Measurements from ENCODE around the gene JMJD4. TPM values are rescaled to one million over a fixed set of nuclear protein-coding genes. Genes with fewer than 3 reads are reported as not detected.

JMJD4 gene
- total and polyA plus RNA-seq, 9 of the 15 experiments (the other 6 are each of a cell fraction or from before 2014, with no cell fraction given): 1.4 to 42.6 (median 29.2) TPM

DNA sequence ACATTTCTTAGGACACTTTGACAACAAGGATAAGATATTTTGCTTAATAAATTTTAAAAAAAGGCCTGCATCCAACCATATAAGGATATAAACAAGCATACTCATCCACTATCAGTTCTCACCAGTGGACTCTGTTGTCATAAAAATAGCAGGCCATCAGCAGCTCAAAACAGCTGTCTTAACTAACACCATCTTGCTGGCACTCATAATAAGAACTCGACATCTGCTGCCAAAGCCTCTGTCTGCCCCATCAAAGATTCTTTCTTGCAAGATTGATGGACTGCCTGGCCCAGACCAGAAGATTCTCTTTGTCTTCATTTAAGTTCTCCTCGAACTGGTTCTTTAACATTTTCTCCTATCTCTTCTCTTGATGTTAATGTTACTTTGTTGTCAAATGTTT is 10.1 kb downstream of the JMJD4 start (continued):
- 0 out of 6 replicates have a peak, but pooled peaks of 1 of the 3 experiments have one; percentile 18 for TF ChIP-seq ZBTB11 (CRISPR knock-in tag; IDR thresholded peaks at IDR 0.05)
- no peak for TF ChIP-seq MAFK (IDR thresholded peaks at IDR 0.05; ENCODE audit: low read length)
- TF ChIP-seq KLF6 (CRISPR knock-in tag; IDR thresholded peaks at IDR 0.05; ENCODE audit: borderline replicate concordance): no peak
- TF ChIP-seq TEAD1 (CRISPR knock-in tag; IDR thresholded peaks at IDR 0.05): no peak
- no peak for TF ChIP-seq ZNF133 (CRISPR knock-in tag; IDR thresholded peaks at IDR 0.05)

- Histone ChIP-seq H2AFZ (ENCODE audit: low read depth, low read length) (no peak overlapping the region), H3K27me3 (ENCODE audit: control insufficient read depth in 2 of 2, insufficient read depth in 2 of 2, low read length in 2 of 2) (no peaks in the 10 kb centered on the region; a peak in 1 of 5 replicates), H3K27ac (ENCODE audit: extremely low read depth, low read depth, low read length) (no peak overlapping the region), H3K79me2 (ENCODE audit: control insufficient read depth, insufficient read depth, low read length) (no peaks in the 10 kb centered on the region), H3K36me3 (ENCODE audit: control insufficient read depth, insufficient read depth, low read length) (no peaks in the 10 kb centered on the region), H3K9me3 (replicated peaks; ENCODE audit: control insufficient read depth, insufficient read depth, low read depth, low read length) (peaks cover 5% of the 10 kb centered on the region), H3K9me1 (ENCODE audit: control insufficient read depth, insufficient read depth, low read length) (no peaks in the 10 kb centered on the region), H4K20me1 (replicated peaks; ENCODE audit: control insufficient read depth, insufficient read depth, low read length) (no peaks in the 10 kb centered on the region), H3K4me1 (replicated peaks in 1 of 2; ENCODE audit: control insufficient read depth in 2 of 2, insufficient read depth in 2 of 2, low read length in 2 of 2) (peaks cover 4 to 13% of the 10 kb centered on the region in 2 experiments; a peak in 4 of 5 replicates), H3K4me2 (ENCODE audit: insufficient read depth, low read length) (no peak overlapping the region), H3K4me3 (no peak overlapping the region), H3K9ac (ENCODE audit: insufficient read depth in 1 of 2, low read depth in 2 of 2, low read length in 2 of 2) (no peak overlapping the region)
- intact Hi-C loops (cut with micrococcal nuclease): no loop called here
- in situ Hi-C loops (cut with MboI): no loop called here
- POLR2A ChIA-PET: no interaction called here
- 0% methylated on average over 1 of the region's 1 CpG for WGBS (ENCODE audit: insufficient coverage, low coverage, missing lambda C conversion rate)
- no peak for ATAC-seq
- no peak for FAIRE-seq
- CTCF ChIA-PET (ENCODE audit: low intra/inter-chr PET ratio): interaction anchor here (0.7 kb wide), 1 partner anchor 114 kb away, joined by 3 read pairs; no protein-coding TSS in a partner anchor
- no TSS peak for BruUV-seq (replicated peaks)
- no peak for DNase-seq (ENCODE audit: extremely low read depth in 1 of 4, low spot score in 3 of 4)
- TF ChIP-seq ZSCAN32 (CRISPR knock-in tag; IDR thresholded peaks at IDR 0.05) (no peak), MAFF (IDR thresholded peaks at IDR 0.05; ENCODE audit: low read length) (no peak), ZNF197 (CRISPR knock-in tag; IDR thresholded peaks at IDR 0.05; ENCODE audit: low read depth) (no peak), TCFL5 (CRISPR knock-in tag; conservative IDR thresholded peaks at IDR 0.05) (no peak), ZNF518B (CRISPR knock-in tag; IDR thresholded peaks at IDR 0.05) (no peak), NUFIP1 (IDR thresholded peaks at IDR 0.05; ENCODE audit: partially characterized antibody) (no peak), CBFB (CRISPR knock-in tag; IDR thresholded peaks at IDR 0.05) (no peak), JUND (IDR thresholded peaks at IDR 0.05; ENCODE audit: borderline replicate concordance, low read depth, low read length) (no peak), JUND (tag; IDR thresholded peaks at IDR 0.05; ENCODE audit: borderline replicate concordance, low read depth, low read length) (no peak)
Observed at GRCh38 chr1:227723474-227723873, 11.6 kb downstream of the JMJD4 start.
